GM18861 (cell line): ENCODE measurements around the gene MVB12B.

Source experiments
- ATAC-seq: cut with Tn5 transposase; IDR thresholded peaks from one replicate; pipeline ENCODE4 v1.9.1; 2021; ENCODE audit not compliant: unreplicated experiment

Gene MVB12B

DNA sequence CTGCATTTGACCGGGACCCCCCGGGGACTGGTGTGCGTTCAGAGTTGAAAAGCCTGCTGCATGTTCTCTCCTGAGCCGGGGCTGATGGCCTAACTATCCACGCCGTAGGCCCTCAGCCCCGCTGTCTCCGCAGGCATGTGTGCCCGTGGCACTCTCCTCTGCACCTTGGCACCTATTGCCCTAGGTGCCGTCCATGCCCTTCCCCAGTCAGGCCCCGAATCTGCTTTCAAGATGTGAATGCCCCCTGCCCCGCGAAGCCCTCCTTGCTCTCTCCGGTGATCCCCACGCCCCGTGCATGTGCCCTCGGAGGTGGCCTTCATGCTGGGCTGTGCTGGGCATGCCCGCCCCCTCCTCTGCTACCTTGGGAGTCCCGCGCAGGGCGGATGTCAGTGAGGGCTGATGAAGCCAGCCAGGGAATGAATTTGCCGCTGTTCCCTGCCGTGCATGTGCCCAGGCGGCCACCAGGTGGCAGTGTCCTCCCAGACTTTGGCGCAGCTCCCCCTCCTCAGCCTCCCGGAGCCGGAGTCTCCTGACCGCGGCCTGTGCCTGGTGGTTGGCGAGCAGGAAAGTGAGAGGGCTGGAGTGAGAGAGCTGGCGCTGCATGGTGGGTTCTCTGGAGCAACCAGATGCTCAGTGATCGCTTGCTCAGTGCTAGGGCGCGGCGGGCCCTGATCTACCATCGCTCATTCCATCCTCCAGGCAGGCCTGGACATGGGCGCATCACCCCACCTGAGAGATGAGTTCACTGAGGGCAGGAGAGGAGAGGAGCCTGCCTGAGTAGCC is 174.2 kb downstream of the MVB12B start:
- ATAC-seq: no peak

GRCh38 chr9:126501383-126502331 is 175.0 kb downstream of the MVB12B start:
- no peak for ATAC-seq

DNA sequence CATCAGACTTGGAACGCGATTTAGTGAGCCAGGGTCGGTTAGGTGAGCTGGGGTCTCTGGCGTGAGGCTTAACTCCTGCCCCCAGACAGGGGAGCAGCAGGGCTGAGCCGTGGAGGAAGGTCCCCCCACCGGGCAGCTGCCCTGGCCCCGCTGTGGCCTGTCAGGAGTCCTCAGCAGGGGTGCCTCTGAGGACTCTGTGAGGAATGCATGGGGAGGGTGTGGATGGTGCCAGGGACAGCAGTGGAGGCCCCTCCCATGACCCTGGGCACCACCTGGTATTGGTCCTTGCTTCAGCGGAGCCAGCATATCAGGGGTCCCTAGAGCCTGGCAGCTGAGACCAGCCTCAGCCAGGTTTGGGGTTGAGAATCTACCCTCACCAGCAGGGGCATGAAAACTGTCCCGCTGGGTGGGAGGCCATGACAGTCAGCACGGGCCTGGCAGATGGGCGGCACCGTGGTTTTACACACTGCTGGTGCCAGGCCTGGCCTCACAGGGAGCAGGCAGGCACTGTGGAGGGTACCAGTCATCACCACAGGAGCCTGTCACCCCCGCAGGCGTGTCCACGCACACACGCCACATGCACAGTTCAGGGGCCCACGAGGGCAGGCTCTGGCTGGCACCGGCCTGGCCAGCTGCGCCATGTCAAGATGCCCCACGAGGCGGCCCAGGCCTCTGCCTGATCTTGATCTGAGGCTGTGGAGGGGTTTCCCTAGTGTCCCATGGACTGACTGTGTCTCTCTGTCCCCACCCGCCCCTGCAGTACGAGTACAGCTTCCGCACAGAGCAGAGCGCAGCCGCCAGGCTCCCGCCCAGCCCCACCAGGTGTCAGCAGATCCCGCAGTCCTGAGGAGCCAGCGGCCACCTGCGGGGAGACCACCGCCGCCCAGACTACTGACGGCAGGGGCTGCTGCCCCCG is 176.0 kb downstream of the MVB12B start:
- ATAC-seq: no peak

GRCh38 chr9:126503333-126504085 is 176.9 kb downstream of the MVB12B start:
- no peak for ATAC-seq

DNA sequence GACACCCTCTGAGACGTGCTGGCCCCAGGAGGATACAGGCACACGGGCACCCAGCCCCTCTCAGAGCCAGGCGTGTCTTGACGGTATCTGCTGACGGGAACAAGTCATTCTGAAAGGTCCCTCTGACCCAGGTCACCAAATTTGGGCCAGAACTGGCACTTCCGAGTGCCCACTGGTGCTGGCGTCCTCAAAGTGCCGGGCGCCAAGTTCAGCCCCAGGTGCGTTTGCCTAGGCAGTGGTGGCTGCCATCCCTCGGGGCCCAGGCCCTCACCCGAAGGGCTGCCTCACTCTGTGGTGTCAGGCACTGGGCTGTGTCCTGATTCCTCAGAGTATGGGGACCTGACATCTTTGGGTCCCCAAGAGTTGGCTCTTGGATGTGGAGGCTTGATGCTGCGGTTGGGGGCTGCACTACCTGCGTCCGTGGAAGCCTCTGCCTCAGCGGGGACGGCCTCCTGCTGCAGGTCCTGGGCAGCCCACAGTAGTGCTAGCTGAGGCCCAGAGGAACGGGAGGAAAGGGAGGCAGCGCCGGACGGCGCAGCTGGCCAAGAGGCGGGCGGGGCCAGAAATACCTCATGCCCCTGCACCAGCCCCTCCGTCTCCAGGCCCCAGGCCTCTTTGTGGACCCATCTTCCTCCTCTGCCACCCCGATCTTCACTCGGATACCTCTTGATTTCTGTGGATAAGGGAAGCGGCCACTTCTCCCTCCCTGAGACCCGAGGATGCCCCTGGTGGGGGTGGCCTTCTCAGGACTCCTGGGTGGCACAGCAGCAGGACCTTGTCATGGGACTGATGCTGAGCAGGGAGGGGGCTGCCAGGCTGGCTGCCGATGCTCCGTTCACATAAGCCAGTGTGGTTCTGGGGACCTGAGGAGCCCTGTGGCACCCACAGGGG is 177.7 kb downstream of the MVB12B start:
- ATAC-seq: no peak

DNA sequence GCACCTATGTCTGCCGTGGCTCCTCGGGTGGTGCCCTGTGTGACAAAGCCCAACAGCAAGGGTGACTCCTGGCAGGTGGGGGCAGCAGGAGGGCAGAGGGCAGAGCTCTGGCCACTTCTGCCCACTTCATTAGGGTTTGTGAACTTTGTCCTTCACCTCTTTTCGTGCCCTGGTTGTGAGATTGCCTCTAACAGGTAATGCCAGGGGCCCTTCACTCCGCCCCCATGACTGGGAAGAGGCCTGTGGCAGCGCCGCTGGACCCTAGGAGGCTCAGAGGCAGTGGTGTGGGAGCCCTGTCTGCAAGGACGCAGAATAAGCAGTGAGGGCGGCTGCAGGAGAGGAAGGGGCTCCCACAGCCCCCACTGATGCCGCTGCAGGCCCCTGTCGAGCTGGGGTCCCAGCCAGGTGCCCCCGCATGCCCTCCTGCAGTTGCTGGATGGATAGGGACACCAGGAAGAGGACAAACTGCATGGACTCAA is 178.4 kb downstream of the MVB12B start:
- ATAC-seq: no peak

- no peak for ATAC-seq
Observed at GRCh38 chr9:126505697-126506346, 179.2 kb downstream of the MVB12B start.

DNA sequence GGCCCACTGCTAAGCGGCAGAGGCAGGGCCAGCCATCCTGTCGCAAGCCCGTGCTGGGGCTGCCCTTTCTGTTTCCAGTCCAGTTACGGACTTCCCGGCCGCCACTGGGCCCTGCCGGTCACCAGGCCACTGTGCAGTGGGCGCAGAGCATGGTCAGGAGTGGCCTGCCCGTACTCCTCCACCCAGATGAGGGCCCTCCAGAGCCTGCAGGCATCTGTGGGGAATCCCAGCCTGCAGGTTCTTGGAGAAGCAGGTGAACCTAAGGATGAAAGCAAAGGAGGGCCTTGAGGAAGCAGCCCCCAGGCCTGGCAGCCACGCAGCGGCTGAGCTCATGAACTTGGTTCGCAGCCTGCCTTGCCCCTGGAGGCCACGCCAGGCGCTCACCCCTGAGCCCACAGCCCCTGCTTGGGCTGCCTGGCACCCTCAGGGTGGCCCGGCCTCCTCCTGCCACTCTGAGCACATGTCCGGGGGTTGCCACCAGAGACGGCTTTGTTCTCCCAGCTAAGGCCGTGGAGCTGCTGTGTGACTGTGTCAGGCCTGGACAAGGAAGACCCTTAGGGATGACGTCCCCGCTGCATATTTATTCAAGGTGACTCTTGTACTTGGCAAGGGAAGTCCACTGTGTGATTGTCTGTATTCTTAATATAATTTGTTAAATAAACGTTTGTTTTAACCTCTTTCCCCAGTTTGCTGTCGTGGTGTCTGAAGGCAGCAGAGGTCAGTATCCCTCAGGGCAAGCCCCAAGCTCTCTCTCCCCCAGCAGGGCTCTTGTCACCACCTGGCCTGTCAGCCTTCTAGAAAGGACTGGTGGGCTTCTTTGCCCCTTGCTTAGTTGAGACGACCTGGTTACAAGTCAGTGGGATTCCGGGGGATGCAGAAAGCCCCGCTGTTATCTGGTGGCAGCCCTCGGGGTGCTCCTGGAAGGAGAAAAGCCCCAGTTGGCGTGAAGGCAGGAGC is 180.0 kb downstream of the MVB12B start:
- no peak for ATAC-seq

DNA sequence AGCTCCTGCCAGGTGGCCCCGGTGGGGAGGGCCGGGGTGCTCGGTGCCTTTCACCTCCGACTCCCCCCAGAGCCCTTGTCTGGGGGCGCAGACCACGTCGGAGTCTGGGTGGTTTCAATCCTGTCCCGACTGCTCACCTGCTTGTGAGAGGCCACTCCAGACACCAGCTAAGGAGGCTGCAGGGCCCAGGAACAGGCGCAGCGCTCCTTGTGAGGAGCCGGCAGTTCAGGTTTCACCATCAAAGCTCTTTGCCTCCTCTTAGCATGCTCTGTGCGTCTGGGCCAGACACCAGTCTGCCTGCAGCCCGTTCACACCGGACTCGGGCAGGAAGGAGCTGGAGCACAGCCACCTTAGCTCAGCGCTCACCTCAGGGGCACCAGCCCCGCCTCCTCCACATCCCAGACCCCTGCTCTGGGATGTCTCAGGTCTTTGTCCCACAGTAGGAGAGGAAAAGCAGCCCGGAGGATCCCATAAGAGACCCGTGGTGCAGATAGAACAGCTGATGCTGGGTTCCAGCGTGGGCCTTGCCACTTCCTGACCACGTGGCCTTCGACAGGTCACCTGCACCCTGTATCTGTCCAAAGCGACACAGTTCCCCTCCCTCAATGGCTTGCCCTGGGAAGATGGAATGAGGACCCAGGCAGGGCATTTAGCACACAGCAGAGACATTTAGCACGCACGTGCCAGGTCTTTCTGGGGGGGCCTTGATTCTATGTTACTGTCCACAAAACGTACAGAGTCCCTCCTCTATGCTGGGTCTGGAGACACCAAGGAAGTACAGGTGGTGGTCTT is 180.9 kb downstream of the MVB12B start:
- ATAC-seq: no peak

DNA sequence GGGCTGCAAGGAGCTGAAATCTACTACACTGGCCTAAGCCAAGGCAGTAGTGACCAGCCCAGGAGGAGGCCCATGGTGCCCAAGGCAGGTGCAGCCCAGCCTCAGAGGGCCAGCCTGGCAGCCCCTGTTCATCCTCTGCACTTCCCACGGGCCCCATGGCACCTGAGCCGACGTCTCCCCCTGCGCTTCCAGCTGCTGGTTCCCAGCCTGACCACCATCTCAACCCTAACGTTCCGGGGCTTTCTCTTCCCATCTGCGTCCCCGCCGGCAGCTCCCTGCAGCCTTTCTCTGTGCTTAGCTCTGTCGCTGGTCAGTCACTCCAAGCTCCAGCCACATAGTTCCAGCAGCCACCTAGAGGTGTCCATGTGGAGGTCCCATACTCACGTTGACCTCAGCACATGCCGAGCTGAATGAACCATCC is 181.6 kb downstream of the MVB12B start:
- no peak for ATAC-seq

- ATAC-seq: no peak
Observed at GRCh38 chr9:126508928-126509327, 182.3 kb downstream of the MVB12B start.

GRCh38 chr9:126509718-126510117 is 183.1 kb downstream of the MVB12B start:
- ATAC-seq: no peak

- no peak for ATAC-seq
Observed at GRCh38 chr9:126510564-126510963, 183.9 kb downstream of the MVB12B start.

DNA sequence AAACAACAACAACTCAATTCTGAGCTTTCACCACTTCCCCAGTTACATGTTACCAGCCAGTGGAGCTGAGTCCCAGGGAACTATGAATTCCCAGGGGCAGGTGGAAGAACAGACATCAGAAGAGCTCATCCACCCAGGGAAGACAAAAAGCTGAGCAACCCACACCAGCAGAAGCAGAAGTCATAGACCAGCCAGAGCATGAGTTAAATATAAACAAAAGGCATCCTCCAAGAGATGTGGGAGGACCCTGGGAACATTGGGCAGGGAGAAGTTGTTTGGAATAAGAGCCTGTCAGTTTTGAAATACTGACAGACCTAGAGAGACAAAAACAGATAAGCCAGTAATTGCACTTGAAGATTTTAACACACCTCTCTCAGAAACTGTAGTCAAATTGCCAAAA is 184.8 kb downstream of the MVB12B start:
- ATAC-seq: no peak

DNA sequence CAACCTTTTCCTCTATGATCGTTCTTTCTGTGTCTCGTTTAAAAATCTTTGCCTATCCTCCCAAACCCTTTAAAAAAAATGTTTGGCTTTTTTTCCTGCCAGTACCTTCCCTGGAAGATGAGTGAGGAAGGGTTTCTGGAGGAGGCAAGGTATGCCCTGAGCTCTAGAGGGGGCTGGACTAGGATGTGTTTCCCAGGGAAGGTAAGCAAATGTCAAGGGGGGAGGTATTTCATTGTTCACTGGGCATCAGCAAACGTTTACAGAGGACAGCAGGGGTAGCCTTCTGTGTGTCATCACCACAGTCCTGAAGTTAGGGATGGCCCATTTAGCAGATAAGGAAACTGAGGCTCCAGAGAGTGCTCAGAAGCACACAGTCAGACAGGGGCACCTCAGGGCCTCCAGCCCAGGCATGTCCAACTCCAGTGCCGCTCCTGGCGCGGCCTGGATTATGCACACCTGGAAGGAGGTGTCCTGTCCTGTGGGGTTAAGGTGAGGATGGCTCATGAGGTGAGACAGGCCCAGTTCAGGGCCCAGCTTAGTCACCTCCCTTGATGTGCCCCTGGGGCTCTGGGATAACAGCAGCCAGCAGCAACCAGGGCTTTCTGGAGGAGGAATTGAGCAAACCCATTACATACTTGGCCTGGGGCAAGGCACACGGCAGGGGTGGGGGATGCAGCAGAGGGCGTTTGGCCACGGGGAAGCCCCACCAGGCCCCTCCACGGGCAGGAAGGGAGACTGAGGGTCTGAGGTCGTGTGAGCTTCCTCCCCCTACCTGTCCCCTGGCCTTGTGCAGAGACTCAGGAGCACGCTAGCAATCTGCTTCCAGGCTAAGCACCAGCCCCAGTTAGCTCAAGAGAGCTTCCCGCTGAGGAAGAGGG is 186.8 kb downstream of the MVB12B start:
- no peak for ATAC-seq
